GM12878 (cell line): ENCODE measurements around the gene TRAPPC3. TPM values are rescaled to one million over a fixed set of nuclear protein-coding genes. Genes with fewer than 3 reads are reported as not detected.
A peak's percentile ranks its signal among the peaks of the same experiment; 100 is the strongest.

Experiments used
- EGR1 ChIP-seq, 2 experiments: IDR thresholded peaks; 1 replicate in 1 of 2; 2 replicates in 1 of 2; pipeline ENCODE4 v1.6.1; 2011 to 2012; ENCODE audit warnings: low read depth in 2 of 2, low read length in 2 of 2, borderline replicate concordance in 1 of 2, mild to moderate bottlenecking in 1 of 2, moderate library complexity in 1 of 2
- FOXK2 ChIP-seq: fragments of 450-650 bp; IDR thresholded peaks from 2 replicates; pipeline ENCODE4 v1.6.1; 2017; ENCODE audit warnings: mild to moderate bottlenecking, moderate library complexity
- GATAD2B ChIP-seq: fragments of 450-650 bp; conservative IDR thresholded peaks from 2 replicates; pipeline ENCODE4 v1.6.1; 2017; ENCODE audit warnings: low read depth, mild to moderate bottlenecking, moderate library complexity
- NBN ChIP-seq: fragments of 450-650 bp; IDR thresholded peaks from 2 replicates; pipeline ENCODE4 v1.6.1; 2016
- RB1 ChIP-seq: fragments of 450-650 bp; formaldehyde crosslinking; IDR thresholded peaks from 2 replicates; pipeline ENCODE4 v1.6.1; 2017; ENCODE audit warnings: mild to moderate bottlenecking, borderline replicate concordance
- RELB ChIP-seq: fragments of 450-650 bp; IDR thresholded peaks from 2 replicates; pipeline ENCODE4 v1.6.1; 2017; ENCODE audit warnings: low read depth, mild to moderate bottlenecking, moderate library complexity
- RFX5 ChIP-seq: IDR thresholded peaks from 2 replicates; pipeline ENCODE4 v1.6.1; 2011; ENCODE audit warnings: low read depth, low read length, improper control_type of control experiment
- STAT3 ChIP-seq: IDR thresholded peaks from 2 replicates; pipeline ENCODE4 v1.6.1; 2011; ENCODE audit warnings: low read depth, low read length, improper control_type of control experiment
- TCF7 ChIP-seq: IDR thresholded peaks from 2 replicates; pipeline ENCODE4 v1.6.1; 2014; ENCODE audit warnings: antibody characterized with exemption, borderline replicate concordance
- USF2 ChIP-seq: IDR thresholded peaks from 2 replicates; pipeline ENCODE4 v1.6.1; 2011; ENCODE audit warnings: low read depth, low read length, improper control_type of control experiment, borderline replicate concordance
- YBX1 ChIP-seq: fragments of 450-650 bp; IDR thresholded peaks from 2 replicates; pipeline ENCODE4 v1.6.1; 2016; ENCODE audit warnings: antibody characterized with exemption
- YY1 ChIP-seq: IDR thresholded peaks from 2 replicates; pipeline ENCODE4 v1.6.1; 2011; ENCODE audit warnings: low read depth, mild to moderate bottlenecking, low read length
- polyA plus RNA-seq, 11 experiments: library from polyadenylated mRNA; depleted of rRNA in 4 of 11; unstranded in 6 of 11; stranded (reverse) in 5 of 11; fragments of >200 nt; fragmentation: Nextera tagmentation in 4 of 11; fragmentation: Illumina TruSeq in 1 of 11; extraction: Ambion mirVana in 4 of 11; extraction: Trizol in 1 of 11; gene quantifications; 1 replicate in 1 of 11; 2 replicates in 10 of 11; pipeline versions ENCODE4 v1.2.1 to v1.2.3, GENCODE V29; 2011 to 2016; ENCODE audit warnings: inconsistent platforms in 2 of 11, missing spikeins in 2 of 11, low read depth in 1 of 11
- total RNA-seq, 4 experiments: library from RNA; depleted of rRNA in 3 of 4; stranded (reverse); fragments of >200 nt in 3 of 4; fragmentation: Illumina TruSeq in 1 of 4; extraction: Trizol in 1 of 4; gene quantifications; 2 replicates each; pipeline versions ENCODE4 v1.2.1 to v1.2.3, GENCODE V29; 2013 to 2021
- TF ChIP-seq, protein P1 (sequence below): fragments of 450-650 bp; formaldehyde crosslinking; IDR thresholded peaks from 2 replicates; pipeline ENCODE4 v1.4.0; 2022; ENCODE audit warnings: mild to moderate bottlenecking, moderate library complexity
- TF ChIP-seq, protein P2 (sequence below): fragments of 450-650 bp; formaldehyde crosslinking; IDR thresholded peaks from 2 replicates; pipeline ENCODE4 v1.4.0; 2020; ENCODE audit warnings: mild to moderate bottlenecking, moderate library complexity
- TF ChIP-seq, protein P3 (sequence below): IDR thresholded peaks from 2 replicates; pipeline ENCODE4 v1.6.1; 2011; ENCODE audit warnings: borderline replicate concordance, low read depth, mild to moderate bottlenecking, moderate library complexity, mixed read lengths, low read length; ENCODE audit not compliant: insufficient read depth; ENCODE audit errors: extremely low read length
- TF ChIP-seq, protein P4 (sequence below): fragments of 450-650 bp; conservative IDR thresholded peaks from 2 replicates; pipeline ENCODE4 v1.6.1; 2017; ENCODE audit warnings: mild to moderate bottlenecking, moderate library complexity

The TRAPPC3 gene
- total and polyA plus RNA-seq, 10 of the 15 experiments (the other 5 are each of a cell fraction or from before 2014, with no cell fraction given): 14.7 to 122 (median 70.5) TPM

DNA sequence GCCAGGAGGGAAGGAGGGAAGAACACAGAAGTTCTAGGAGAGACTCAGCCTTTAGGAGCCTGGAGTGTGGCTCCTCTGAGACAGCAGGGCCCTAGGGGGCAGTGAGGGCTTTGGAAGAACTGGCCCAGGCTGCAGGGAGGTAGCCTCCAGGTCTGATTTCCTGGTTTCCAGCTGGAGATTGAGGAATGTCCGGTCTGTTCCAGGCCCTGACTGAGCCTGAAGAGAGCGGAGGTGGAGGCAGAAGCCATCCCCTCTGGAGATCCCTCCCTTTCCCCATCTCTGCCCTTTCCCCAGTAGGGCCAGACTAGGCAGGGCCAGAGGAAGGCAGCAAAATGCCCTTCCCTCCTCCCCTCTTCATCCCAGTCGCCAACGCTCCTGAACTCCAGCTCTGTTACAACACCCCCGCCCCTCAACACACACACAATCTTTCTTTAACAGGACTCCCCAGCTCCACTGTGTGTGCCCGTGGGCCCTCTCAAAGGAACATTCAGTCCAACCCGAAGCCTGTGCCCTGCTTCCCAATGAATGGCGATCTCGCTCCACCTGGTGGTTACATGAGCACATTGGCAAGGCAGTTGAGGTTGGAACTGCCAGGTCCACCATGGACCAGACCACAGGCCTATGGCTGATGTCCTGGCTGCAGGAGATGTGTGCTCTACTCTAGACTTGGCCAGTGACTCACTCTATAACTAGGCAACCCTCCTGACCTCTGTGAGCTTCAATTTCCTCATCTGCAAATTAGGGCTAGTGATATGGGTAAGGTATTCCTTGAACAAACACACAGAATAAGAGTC, 38.7 kb upstream of the TRAPPC3 start (continued):
- peak; percentile 53; the same call in 1 of the 2 replicates for TF ChIP-seq RELB
- TF ChIP-seq, protein P1, sequence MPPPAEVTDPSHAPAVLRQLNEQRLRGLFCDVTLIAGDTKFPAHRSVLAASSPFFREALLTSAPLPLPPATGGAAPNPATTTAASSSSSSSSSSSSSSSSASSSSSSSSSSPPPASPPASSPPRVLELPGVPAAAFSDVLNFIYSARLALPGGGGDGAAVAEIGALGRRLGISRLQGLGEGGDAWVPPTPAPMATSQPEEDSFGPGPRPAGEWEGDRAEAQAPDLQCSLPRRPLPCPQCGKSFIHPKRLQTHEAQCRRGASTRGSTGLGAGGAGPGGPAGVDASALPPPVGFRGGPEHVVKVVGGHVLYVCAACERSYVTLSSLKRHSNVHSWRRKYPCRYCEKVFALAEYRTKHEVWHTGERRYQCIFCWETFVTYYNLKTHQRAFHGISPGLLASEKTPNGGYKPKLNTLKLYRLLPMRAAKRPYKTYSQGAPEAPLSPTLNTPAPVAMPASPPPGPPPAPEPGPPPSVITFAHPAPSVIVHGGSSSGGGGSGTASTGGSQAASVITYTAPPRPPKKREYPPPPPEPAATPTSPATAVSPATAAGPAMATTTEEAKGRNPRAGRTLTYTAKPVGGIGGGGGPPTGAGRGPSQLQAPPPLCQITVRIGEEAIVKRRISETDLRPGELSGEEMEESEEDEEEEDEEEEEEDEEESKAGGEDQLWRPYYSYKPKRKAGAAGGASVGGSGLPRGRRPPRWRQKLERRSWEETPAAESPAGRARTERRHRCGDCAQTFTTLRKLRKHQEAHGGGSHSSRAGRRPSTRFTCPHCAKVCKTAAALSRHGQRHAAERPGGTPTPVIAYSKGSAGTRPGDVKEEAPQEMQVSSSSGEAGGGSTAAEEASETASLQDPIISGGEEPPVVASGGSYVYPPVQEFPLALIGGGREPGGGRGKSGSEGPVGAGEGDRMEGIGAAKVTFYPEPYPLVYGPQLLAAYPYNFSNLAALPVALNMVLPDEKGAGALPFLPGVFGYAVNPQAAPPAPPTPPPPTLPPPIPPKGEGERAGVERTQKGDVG: no peak
- TF ChIP-seq USF2: no peak
- TF ChIP-seq YY1: peak; percentile 79
- no peak for TF ChIP-seq RFX5
- TF ChIP-seq, protein P2, sequence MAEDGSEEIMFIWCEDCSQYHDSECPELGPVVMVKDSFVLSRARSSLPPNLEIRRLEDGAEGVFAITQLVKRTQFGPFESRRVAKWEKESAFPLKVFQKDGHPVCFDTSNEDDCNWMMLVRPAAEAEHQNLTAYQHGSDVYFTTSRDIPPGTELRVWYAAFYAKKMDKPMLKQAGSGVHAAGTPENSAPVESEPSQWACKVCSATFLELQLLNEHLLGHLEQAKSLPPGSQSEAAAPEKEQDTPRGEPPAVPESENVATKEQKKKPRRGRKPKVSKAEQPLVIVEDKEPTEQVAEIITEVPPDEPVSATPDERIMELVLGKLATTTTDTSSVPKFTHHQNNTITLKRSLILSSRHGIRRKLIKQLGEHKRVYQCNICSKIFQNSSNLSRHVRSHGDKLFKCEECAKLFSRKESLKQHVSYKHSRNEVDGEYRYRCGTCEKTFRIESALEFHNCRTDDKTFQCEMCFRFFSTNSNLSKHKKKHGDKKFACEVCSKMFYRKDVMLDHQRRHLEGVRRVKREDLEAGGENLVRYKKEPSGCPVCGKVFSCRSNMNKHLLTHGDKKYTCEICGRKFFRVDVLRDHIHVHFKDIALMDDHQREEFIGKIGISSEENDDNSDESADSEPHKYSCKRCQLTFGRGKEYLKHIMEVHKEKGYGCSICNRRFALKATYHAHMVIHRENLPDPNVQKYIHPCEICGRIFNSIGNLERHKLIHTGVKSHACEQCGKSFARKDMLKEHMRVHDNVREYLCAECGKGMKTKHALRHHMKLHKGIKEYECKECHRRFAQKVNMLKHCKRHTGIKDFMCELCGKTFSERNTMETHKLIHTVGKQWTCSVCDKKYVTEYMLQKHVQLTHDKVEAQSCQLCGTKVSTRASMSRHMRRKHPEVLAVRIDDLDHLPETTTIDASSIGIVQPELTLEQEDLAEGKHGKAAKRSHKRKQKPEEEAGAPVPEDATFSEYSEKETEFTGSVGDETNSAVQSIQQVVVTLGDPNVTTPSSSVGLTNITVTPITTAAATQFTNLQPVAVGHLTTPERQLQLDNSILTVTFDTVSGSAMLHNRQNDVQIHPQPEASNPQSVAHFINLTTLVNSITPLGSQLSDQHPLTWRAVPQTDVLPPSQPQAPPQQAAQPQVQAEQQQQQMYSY (CRISPR knock-in tag): no peak
- TF ChIP-seq TCF7: no peak
- no peak for TF ChIP-seq YBX1
- TF ChIP-seq, protein P3, sequence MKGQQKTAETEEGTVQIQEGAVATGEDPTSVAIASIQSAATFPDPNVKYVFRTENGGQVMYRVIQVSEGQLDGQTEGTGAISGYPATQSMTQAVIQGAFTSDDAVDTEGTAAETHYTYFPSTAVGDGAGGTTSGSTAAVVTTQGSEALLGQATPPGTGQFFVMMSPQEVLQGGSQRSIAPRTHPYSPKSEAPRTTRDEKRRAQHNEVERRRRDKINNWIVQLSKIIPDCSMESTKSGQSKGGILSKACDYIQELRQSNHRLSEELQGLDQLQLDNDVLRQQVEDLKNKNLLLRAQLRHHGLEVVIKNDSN: no peak
- TF ChIP-seq FOXK2: no peak
- peak; percentile 74 for TF ChIP-seq NBN
- TF ChIP-seq RB1: 0 out of 2 replicates have a peak, but pooled peaks have one; percentile 48
- TF ChIP-seq EGR1 (IDR thresholded peaks at IDR 0.05; ENCODE audit: borderline replicate concordance in 1 of 2, low read depth in 2 of 2, low read length in 2 of 2): no peak
- TF ChIP-seq, protein P4, sequence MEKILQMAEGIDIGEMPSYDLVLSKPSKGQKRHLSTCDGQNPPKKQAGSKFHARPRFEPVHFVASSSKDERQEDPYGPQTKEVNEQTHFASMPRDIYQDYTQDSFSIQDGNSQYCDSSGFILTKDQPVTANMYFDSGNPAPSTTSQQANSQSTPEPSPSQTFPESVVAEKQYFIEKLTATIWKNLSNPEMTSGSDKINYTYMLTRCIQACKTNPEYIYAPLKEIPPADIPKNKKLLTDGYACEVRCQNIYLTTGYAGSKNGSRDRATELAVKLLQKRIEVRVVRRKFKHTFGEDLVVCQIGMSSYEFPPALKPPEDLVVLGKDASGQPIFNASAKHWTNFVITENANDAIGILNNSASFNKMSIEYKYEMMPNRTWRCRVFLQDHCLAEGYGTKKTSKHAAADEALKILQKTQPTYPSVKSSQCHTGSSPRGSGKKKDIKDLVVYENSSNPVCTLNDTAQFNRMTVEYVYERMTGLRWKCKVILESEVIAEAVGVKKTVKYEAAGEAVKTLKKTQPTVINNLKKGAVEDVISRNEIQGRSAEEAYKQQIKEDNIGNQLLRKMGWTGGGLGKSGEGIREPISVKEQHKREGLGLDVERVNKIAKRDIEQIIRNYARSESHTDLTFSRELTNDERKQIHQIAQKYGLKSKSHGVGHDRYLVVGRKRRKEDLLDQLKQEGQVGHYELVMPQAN: no peak
- TF ChIP-seq GATAD2B: no peak
- TF ChIP-seq STAT3: no peak
